Adrenal gland (tissue), 12 donors: ENCODE measurements around the gene MRRF. TPM values are rescaled to one million over a fixed set of nuclear protein-coding genes. Genes with fewer than 3 reads are reported as not detected.

ENCODE experiments used
- DNase-seq, 7 donors: peaks; one replicate each; pipeline ENCODE4 v3.0.0-alpha.2; 2019 to 2020
- H3K27ac ChIP-seq, 5 donors: fragments of 200-600 bp; sonication (generic) in 4 of 5; 1 replicate in 3 of 5; 2 replicates in 2 of 5; pipeline versions ENCODE4 v1.5.1 to v1.8.0; 2016 to 2020; ENCODE audit warnings: mild to moderate bottlenecking in 1 of 5
- H3K27me3 ChIP-seq: fragments of 200-600 bp; 2 replicates; pipeline ENCODE4 v1.8.0; 2021
- H3K36me3 ChIP-seq, 2 donors: fragments of 200-600 bp; replicated peaks in 1 of 2; 1 replicate in 1 of 2; 2 replicates in 1 of 2; pipeline versions ENCODE4 v1.5.1 to v1.8.0; 2018 to 2022
- H3K4me1 ChIP-seq, 2 donors: fragments of 200-600 bp; replicated peaks in 1 of 2; 1 replicate in 1 of 2; 2 replicates in 1 of 2; pipeline versions ENCODE4 v1.5.1 to v1.8.0; 2018 to 2021
- H3K4me3 ChIP-seq, 4 donors: fragments of 200-600 bp; sonication (generic) in 3 of 4; one replicate each; pipeline ENCODE4 v1.5.1; 2016 to 2018
- H3K9me3 ChIP-seq, 3 donors: fragments of 200-600 bp; sonication (generic) in 1 of 3; replicated peaks in 1 of 3; 1 replicate in 2 of 3; 2 replicates in 1 of 3; pipeline versions ENCODE4 v1.5.1 to v1.8.0; 2016 to 2021
- CTCF ChIP-seq, 6 experiments: fragments of 450-650 bp in 4 of 6; fragments of 200-600 bp in 2 of 6; sonication (generic) in 1 of 6; IDR thresholded peaks; 1 replicate in 5 of 6; 2 replicates in 1 of 6; pipeline versions ENCODE4 v1.5.1 to v1.8.0; 2016 to 2021; ENCODE audit warnings: antibody characterized with exemption in 6 of 6, mild to moderate bottlenecking in 2 of 6, moderate library complexity in 1 of 6
- POLR2A ChIP-seq, 2 donors: fragments of 450-650 bp; IDR thresholded peaks; one replicate each; pipeline ENCODE4 v1.6.1; 2017; ENCODE audit warnings: antibody characterized with exemption in 2 of 2, mild to moderate bottlenecking in 2 of 2, moderate library complexity in 1 of 2
- WGBS, 4 donors: extraction: QIAGEN DNeasy Blood & Tissue Kit in 2 of 4; methylation state at CpG; one replicate each; pipeline versions ENCODE4 v1.1.5 to v1.1.7; 2013 to 2017; 5-methylcytosine and 5-hydroxymethylcytosine counted together
- intact Hi-C, 2 donors: fragments of 100-400 bp; cut with DNase I; formaldehyde crosslinking; loops; one replicate each; pipeline versions ENCODE4 v1.14.1 to v1.15.0; 2022 to 2023
- polyA plus RNA-seq, 3 donors: library from polyadenylated mRNA; stranded (reverse); fragments of 200-250 nt in 2 of 3; fragments of 350-450 nt in 1 of 3; fragmentation: Illumina TruSeq in 1 of 3; extraction: RNeasy Lipid Tissue Mini Kit (QIAGEN cat#74804) in 1 of 3; gene quantifications; one replicate each; pipeline ENCODE4 v1.2.3, GENCODE V29; 2013 to 2014
- total RNA-seq, 9 donors: library from RNA; depleted of rRNA in 4 of 9; stranded (reverse); fragments of >200 nt in 4 of 9; fragments of 120-200 nt in 1 of 9; fragmentation: NEBNext Ultra II Directional in 1 of 9; extraction: Animal tissue kit (Norgen Biotek cat#: 25700) in 1 of 9; gene quantifications; one replicate each; pipeline versions ENCODE4 v1.1.0 to v1.2.4, GENCODE V29; 2013 to 2023
- donor health status: healthy with polysubstance abuse.
- donor health status: Bipolar disorder and iron deficiency.
- donor health status: DM: yes; HTN: yes; CAD: no.
- donor health status: DM: no; HTN: no; CAD: no.
- donor health status: DM: no; HTN: no; CAD: no.
- donor health status: DM: yes; HTN: yes; CAD: no.

MRRF gene
- total and polyA plus RNA-seq, 12 donors: 24.9 to 66.3 (median 35.5) TPM

- TF ChIP-seq CTCF (IDR thresholded peaks at IDR 0.05): no peak
- TF ChIP-seq POLR2A (IDR thresholded peaks at IDR 0.05): no peak
- Histone ChIP-seq H3K9me3 (no peaks in the 10 kb centered on the region), H3K27ac (no peak overlapping the region), H3K4me3 (peak overlapping the region in 1 of 4 donors; percentile 20), H3K27me3 (no peaks in the 10 kb centered on the region), H3K4me1 (peaks cover 5 to 9% of the 10 kb centered on the region in 2 donors), H3K36me3 (no peaks in the 10 kb centered on the region)
- WGBS, 4 donors: 52 to 66% (median 62%) methylated on average over 5 of the region's 5 CpGs
- peak in 1 of 7 donors; percentile 21 for DNase-seq
- intact Hi-C loops: no loop called here
Observed at GRCh38 chr9:122370303-122370702, 105.6 kb downstream of the MRRF start.

- TF ChIP-seq CTCF (IDR thresholded peaks at IDR 0.05): no peak
- no peak for TF ChIP-seq POLR2A (IDR thresholded peaks at IDR 0.05)
- Histone ChIP-seq H3K4me3 (peak within 1 kb of the TSS in 2 of 4 donors; percentile 6 to 20), H3K4me1 (peaks cover 8 to 15% of the 10 kb centered on the region in 2 donors), H3K9me3 (no peaks in the 10 kb centered on the region), H3K36me3 (no peaks in the 10 kb centered on the region), H3K27ac (no peak within 1 kb of the TSS), H3K27me3 (no peaks in the 10 kb centered on the region)
- DNase-seq: peak in 3 of 7 donors; percentile 50 to 54 (median 52)
- intact Hi-C loops: no loop called here
- WGBS, 4 donors: 8 to 29% (median 10%) methylated on average over 8 to 39 of the region's 39 CpGs
Observed at GRCh38 chr9:122370869-122371755, 106.4 kb downstream of the MRRF start, which contains the start of gene PTGS1. Gene PTGS1, plus strand, starts transcription at chr9:122371024. Its CDS starts 61 bp downstream, at chr9:122371085.

- no peak for DNase-seq
- no peak overlapping the region for H3K27ac ChIP-seq
- no peaks in the 10 kb centered on the region for H3K36me3 ChIP-seq
- 86 to 93% (median 91%) methylated on average over 6 to 8 of the region's 8 CpGs for WGBS, 4 donors
- peaks cover 8 to 15% of the 10 kb centered on the region in 2 donors for H3K4me1 ChIP-seq
- TF ChIP-seq POLR2A (IDR thresholded peaks at IDR 0.05) (no peak), CTCF (IDR thresholded peaks at IDR 0.05) (no peak)
- no peak overlapping the region for H3K4me3 ChIP-seq
- no peaks in the 10 kb centered on the region for H3K27me3 ChIP-seq
- intact Hi-C loops: no loop called here
- H3K9me3 ChIP-seq: no peaks in the 10 kb centered on the region
Observed at GRCh38 chr9:122371846-122372245, 107.2 kb downstream of the MRRF start.

DNA sequence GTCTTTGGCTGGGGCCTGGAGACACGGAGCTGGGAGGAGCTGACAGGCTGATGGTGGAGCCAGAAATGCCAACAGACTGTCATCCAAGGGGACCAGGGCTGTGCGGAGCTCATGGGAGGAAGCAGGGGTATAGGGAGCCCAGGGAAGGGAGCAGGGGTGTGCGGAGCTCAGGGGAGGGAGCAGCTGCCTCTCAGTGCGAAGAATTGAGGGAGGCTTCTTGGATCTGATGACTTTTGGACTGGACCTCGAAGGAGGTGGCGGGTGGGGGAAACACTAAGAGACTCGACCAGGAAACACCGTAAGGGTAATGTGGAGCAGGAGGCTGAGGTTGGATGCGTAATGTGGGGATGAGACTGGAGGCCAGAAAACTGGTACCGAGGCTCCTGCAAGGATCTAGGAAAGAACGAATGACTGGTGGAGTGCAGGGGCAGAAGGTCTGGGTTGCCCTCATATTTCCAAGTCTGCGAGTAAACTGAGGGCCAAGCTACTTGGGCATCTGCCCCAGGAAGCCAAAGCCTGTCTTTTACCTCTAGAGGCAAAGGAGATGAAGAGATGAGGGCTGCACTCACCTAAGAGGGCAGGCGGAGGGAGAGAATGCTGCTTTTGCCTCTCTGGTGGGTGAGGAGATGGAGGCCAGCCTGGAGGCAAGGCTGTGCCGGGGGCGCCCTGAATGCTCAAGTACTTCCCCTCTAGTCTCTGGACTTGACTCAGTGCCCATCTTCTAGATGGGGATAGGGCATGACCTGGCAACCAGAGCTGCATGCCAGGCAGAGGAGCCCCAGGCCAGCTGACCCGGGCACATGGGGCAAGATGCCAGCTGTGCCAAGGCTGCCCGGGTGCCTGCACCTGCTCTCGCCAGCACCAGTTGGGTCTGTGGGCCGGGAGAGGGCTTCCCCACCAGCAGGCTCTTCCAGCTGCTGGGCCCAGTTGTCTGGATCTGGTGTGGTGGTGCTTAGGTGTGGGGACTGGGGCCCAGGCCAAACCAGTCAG, 108.5 kb downstream of the MRRF start:
- Histone ChIP-seq H3K4me3 (no peak overlapping the region), H3K4me1 (peaks cover 8 to 15% of the 10 kb centered on the region in 2 donors), H3K9me3 (no peaks in the 10 kb centered on the region), H3K27me3 (no peaks in the 10 kb centered on the region), H3K36me3 (no peaks in the 10 kb centered on the region), H3K27ac (no peak overlapping the region)
- no peak for DNase-seq
- WGBS, 4 donors: 74 to 80% (median 76%) methylated on average over 16 to 19 of the region's 19 CpGs
- TF ChIP-seq POLR2A (IDR thresholded peaks at IDR 0.05) (no peak), CTCF (IDR thresholded peaks at IDR 0.05) (no peak)
- intact Hi-C loops: no loop called here
